ENCODE results near the gene SLC27A4. TPM values are rescaled to one million over a fixed set of nuclear protein-coding genes. Genes with fewer than 3 reads are reported as not detected.

The SLC27A4 gene
- total RNA-seq (2022; extraction: Qiagen RNA extraction), result 30.9 to 49.0 TPM (median 46.0 TPM) in 5 replicates

GRCh38 chr9:128339761-128340690 is at the start of gene SLC27A4:
SLC27A4 (plus strand) TSS chr9:128340527; CDS start chr9:128343133, 2,606 bp downstream.

GRCh38 chr9:128322404-128323211 is 17.7 kb upstream of the SLC27A4 start, which contains the start of the genes COQ4 and TRUB2:
COQ4 (plus strand) TSS chr9:128322839; CDS start chr9:128322859, 20 bp downstream.
TRUB2 (minus strand) TSS chr9:128322447; CDS start chr9:128322408, 39 bp downstream.

GRCh38 chr9:128370752-128371629 is 30.7 kb downstream of the SLC27A4 start, which contains the start of gene URM1:
URM1 (plus strand) TSS chr9:128371374; CDS start chr9:128371381, 7 bp downstream.

Other genes starting within 250 kb of the SLC27A4 start
- 72.5 to 107 TPM (median 99.1 TPM) in 5 replicates for gene PTGES2, start 212.8 kb upstream of the SLC27A4 start, total RNA-seq (2022; extraction: Qiagen RNA extraction)
- gene LCN2, start 191.1 kb upstream of the SLC27A4 start, total RNA-seq (2022; extraction: Qiagen RNA extraction), result 2.8 to 7.2 TPM (median 3.2 TPM) in 5 replicates
- 37.1 to 68.4 TPM (median 58.2 TPM) in 5 replicates for gene BBLN, start 180.3 kb upstream of the SLC27A4 start, total RNA-seq (2022; extraction: Qiagen RNA extraction)
- 65.3 to 106 TPM (median 101 TPM) in 5 replicates for gene CIZ1, start 149.0 kb upstream of the SLC27A4 start, total RNA-seq (2022; extraction: Qiagen RNA extraction)
- 62.4 to 106 TPM (median 95.8 TPM) in 5 replicates for gene DNM1, start 137.1 kb upstream of the SLC27A4 start, total RNA-seq (2022; extraction: Qiagen RNA extraction)
- 32.7 to 51.6 TPM (median 49.0 TPM) in 5 replicates for gene GOLGA2, start 64.5 kb upstream of the SLC27A4 start, total RNA-seq (2022; extraction: Qiagen RNA extraction)
- 40.0 to 45.3 TPM (median 42.0 TPM) in 5 replicates for gene SWI5, start 64.3 kb upstream of the SLC27A4 start, total RNA-seq (2022; extraction: Qiagen RNA extraction)
- 37.3 to 48.1 TPM (median 45.7 TPM) in 5 replicates for gene TRUB2, start 18.1 kb upstream of the SLC27A4 start, total RNA-seq (2022; extraction: Qiagen RNA extraction)
- 52.3 to 62.0 TPM (median 59.4 TPM) in 5 replicates for gene COQ4, start 17.7 kb upstream of the SLC27A4 start, total RNA-seq (2022; extraction: Qiagen RNA extraction)
- 65.0 to 80.0 TPM (median 77.2 TPM) in 5 replicates for gene URM1, start 30.8 kb downstream of the SLC27A4 start, total RNA-seq (2022; extraction: Qiagen RNA extraction)
- 32.0 to 41.9 TPM (median 36.3 TPM) in 5 replicates for gene CERCAM, start 80.3 kb downstream of the SLC27A4 start, total RNA-seq (2022; extraction: Qiagen RNA extraction)
- gene ODF2, start 115.5 kb downstream of the SLC27A4 start, total RNA-seq (2022; extraction: Qiagen RNA extraction), result 19.8 to 28.8 TPM (median 27.4 TPM) in 5 replicates
- 27.2 to 35.5 TPM (median 32.7 TPM) in 5 replicates for gene GLE1, start 164.2 kb downstream of the SLC27A4 start, total RNA-seq (2022; extraction: Qiagen RNA extraction)
- 115 to 167 TPM (median 164 TPM) in 5 replicates for gene SPTAN1, start 212.1 kb downstream of the SLC27A4 start, total RNA-seq (2022; extraction: Qiagen RNA extraction)

Data from A549 treated with dexamethasone at 1 μM for 4 hours (cell line).